Right lobe of liver (tissue), 6 donors: ENCODE data around the gene EPHX1. TPM values are rescaled to one million over a fixed set of nuclear protein-coding genes. Genes with fewer than 3 reads are reported as not detected.

Source experiments
- ATAC-seq, 4 donors: fragments of 200-7000 bp; cut with Tn5 transposase; one replicate each; pipeline ENCODE4 v1.9.1; 2020; ENCODE audit warnings: mild to moderate bottlenecking in 4 of 4, moderate library complexity in 4 of 4
- DNase-seq, 3 donors: peaks; one replicate each; pipeline ENCODE4 v3.0.0-alpha.2; 2020
- H3K27ac ChIP-seq, 3 donors: fragments of 200-600 bp; one replicate each; pipeline ENCODE4 v1.8.0; 2022
- H3K27me3 ChIP-seq, 2 donors: fragments of 200-600 bp; one replicate each; pipeline ENCODE4 v1.8.0; 2022
- H3K36me3 ChIP-seq, 4 donors: fragments of 200-600 bp; sonication (generic) in 1 of 4; one replicate each; pipeline versions ENCODE4 v1.5.1 to v1.8.0; 2017 to 2022; ENCODE audit warnings: control low read depth in 1 of 4
- H3K4me1 ChIP-seq, 4 donors: fragments of 200-600 bp; sonication (generic) in 1 of 4; one replicate each; pipeline versions ENCODE4 v1.5.1 to v1.8.0; 2017 to 2022; ENCODE audit warnings: control low read depth in 1 of 4
- H3K4me3 ChIP-seq, 3 donors: fragments of 200-600 bp; one replicate each; pipeline ENCODE4 v1.8.0; 2022
- H3K9me3 ChIP-seq, 4 donors: fragments of 200-600 bp; sonication (generic) in 1 of 4; one replicate each; pipeline versions ENCODE4 v1.5.1 to v1.8.0; 2017 to 2022; ENCODE audit warnings: control low read depth in 1 of 4
- CTCF ChIP-seq, 4 donors: fragments of 200-600 bp in 3 of 4; fragments of 450-650 bp in 1 of 4; IDR thresholded peaks; one replicate each; pipeline versions ENCODE4 v1.5.1 to v1.8.0; 2016 to 2022; ENCODE audit warnings: antibody characterized with exemption in 4 of 4, mild to moderate bottlenecking in 2 of 4
- POLR2A ChIP-seq: fragments of 450-650 bp; IDR thresholded peaks from one replicate; pipeline ENCODE4 v1.6.1; 2017; ENCODE audit warnings: antibody characterized with exemption, mild to moderate bottlenecking
- WGBS: methylation state at CpG from one replicate; pipeline ENCODE4 v1.1.6; 2018; ENCODE audit warnings: low coverage, low lambda C conversion rate; ENCODE audit not compliant: insufficient coverage; ENCODE audit errors: missing lambda C conversion rate; 5-methylcytosine and 5-hydroxymethylcytosine counted together
- intact Hi-C, 2 donors: fragments of 100-400 bp; cut with DNase I; formaldehyde crosslinking; loops; one replicate each; pipeline versions ENCODE4 v1.11.2 to v1.14.1; 2022
- total RNA-seq, 6 experiments: library from RNA; depleted of rRNA in 2 of 6; stranded (reverse); fragments of >200 nt in 2 of 6; fragmentation: NEBNext Ultra II Directional in 3 of 6; extraction: Animal tissue kit (Norgen Biotek cat#: 25700) in 3 of 6; gene quantifications; one replicate each; pipeline versions ENCODE4 v1.1.0 to v1.2.4, GENCODE V29; 2016 to 2023
- donor health status: DM: no; HTN: yes; CAD: no.
- donor health status: DM: no; HTN: no; CAD: no.
- donor health status: DM: no; HTN: no; CAD: no.
- donor health status: DM: no; HTN: yes; CAD: no.
- donor health status: DM: no; HTN: yes; CAD: no.

EPHX1 gene
- total RNA-seq, 6 experiments from 2014 or later = 331 to 4,402 (median 1,032) TPM

GRCh38 chr1:225762444-225762843, 47.5 kb upstream of the EPHX1 start:
- DNase-seq = peak in 1 of 3 donors; percentile 12
- WGBS = 59% methylated on average over 5 of the region's 5 CpGs
- no peak for ATAC-seq

DNA sequence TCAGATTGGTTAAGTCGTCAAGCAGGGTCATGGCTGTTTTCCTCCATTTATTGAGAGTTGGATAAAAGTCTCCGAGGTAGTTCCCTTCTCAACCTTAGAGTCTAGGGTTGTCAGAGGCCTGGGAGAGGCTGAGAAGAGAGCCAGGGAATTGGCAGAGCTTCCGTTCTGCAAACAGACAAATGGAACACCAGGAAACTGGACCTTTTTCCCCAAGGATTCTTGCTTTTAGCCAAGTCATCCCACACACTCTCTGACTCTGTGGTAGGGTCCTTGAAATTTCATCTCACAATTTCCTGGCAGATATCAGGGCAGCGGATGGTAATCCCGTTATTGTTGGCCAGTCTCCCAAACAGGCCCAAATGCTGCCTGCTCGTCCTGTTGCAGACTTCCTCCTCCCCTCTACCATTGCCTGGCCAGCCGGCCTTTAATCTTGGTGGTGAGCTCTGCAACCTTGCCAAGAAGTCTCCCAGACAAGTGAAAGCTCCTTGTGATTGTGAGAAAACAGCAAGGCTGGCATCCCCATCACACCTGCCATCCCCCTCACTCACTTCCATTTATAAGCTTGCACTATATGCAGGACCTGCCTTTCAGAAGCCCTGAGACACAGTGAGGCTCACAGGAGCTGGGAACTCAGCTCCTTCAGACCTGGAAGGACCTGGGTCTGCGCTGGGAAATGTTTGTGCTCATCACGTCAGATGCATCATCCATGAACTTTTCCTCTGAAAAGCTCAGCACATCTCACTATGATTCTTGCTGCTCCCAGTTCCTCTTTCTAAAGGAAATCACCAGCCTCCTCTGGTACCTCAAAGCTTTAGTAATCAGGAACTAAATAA, 46.0 kb upstream of the EPHX1 start:
- no peak overlapping the region for H3K27ac ChIP-seq
- intact Hi-C loops = no loop called here
- DNase-seq = peak in 1 of 3 donors; percentile 35

More at GRCh38 chr1:225762444-225762843, 47.5 kb upstream of the EPHX1 start:
- Histone ChIP-seq H3K4me3 (no peak overlapping the region), H3K4me1 (no peaks in the 10 kb centered on the region), H3K9me3 (no peaks in the 10 kb centered on the region), H3K27ac (no peak overlapping the region), H3K27me3 (no peaks in the 10 kb centered on the region), H3K36me3 (no peaks in the 10 kb centered on the region)
- no peak for TF ChIP-seq POLR2A
- no peak for TF ChIP-seq CTCF (IDR thresholded peaks at IDR 0.05)
- intact Hi-C loops = no loop called here

DNA sequence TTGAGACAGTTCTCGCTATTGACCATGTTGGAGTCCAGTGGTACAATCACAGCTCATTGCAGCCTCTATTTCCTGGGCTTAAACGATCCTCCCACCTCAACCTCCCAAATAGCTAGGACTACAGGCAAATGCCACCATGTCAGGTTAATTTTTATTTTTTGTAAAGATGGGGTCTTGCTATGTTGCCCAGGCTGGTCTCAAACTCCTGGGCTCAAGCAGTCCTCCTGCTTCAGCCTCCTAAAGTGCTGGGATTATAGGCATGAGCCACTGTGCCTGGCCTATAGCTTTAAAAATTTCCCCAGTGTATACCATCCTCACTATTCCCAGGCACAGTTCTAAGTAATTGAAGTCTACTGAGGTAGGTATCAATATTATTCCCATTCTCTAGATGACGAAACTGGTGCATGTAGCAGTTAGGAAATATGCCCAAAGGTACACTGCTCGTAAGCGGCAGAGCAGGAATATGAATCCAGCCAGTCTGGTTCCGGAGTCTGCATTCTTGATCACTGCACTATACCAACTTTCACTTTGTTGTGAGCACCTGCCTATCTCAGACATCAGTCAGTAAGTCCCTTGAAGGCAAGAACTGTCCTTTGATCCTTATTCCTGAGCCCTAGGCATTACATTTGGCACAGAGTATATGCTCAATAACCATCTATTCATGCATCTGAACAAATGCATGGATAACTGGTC, 43.8 kb upstream of the EPHX1 start:
- H3K27me3 ChIP-seq = no peaks in the 10 kb centered on the region
- H3K36me3 ChIP-seq = no peaks in the 10 kb centered on the region
- H3K27ac ChIP-seq = no peak overlapping the region
- H3K4me1 ChIP-seq = no peaks in the 10 kb centered on the region
- TF ChIP-seq POLR2A = no peak
- TF ChIP-seq CTCF (IDR thresholded peaks at IDR 0.05) = no peak
- H3K9me3 ChIP-seq = no peaks in the 10 kb centered on the region
- intact Hi-C loops = no loop called here
- H3K4me3 ChIP-seq = no peak overlapping the region
- 68% methylated on average over 3 of the region's 6 CpGs for WGBS
- ATAC-seq (no peak), DNase-seq (no peak)

More for the DNA sequence above, 46.0 kb upstream of the EPHX1 start:
- Histone ChIP-seq H3K9me3 (no peaks in the 10 kb centered on the region), H3K4me3 (no peak overlapping the region), H3K36me3 (no peaks in the 10 kb centered on the region), H3K27me3 (no peaks in the 10 kb centered on the region), H3K4me1 (no peaks in the 10 kb centered on the region)
- WGBS = 48% methylated on average over 4 of the region's 9 CpGs
- no peak for TF ChIP-seq CTCF (IDR thresholded peaks at IDR 0.05)
- TF ChIP-seq POLR2A = no peak
- ATAC-seq = peak; percentile 46 to 51 (median 50)

DNA sequence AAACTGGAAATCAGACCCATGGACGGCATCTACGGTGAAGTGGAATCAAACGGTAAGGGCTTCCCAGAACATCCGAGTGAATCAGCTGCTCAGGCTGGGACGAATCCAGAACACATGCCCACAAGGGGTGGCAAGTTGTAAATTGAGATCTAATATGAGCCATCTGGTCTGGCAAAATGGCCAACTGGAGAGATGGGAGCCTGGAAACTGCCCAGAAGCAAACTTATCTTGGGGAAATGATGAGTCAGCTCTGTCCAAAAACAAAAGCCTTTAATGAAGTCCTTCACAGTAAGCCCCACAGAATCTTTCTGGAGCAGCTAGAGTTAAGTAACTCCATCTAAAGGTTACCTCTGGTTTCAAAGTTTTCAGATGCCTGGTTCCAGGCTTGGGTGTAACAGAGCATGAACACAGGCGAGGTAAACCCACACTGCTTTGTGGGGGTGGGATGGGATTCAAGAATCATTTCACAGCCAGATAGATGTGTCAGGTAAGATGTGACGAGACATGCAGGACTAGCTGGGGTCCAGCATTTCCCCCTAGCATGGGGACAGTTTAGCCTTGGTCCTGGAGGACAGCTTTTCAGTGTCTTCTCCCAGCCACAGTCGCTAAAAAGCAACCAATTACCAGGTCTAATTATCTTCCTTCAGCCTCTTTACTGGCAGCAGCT, 42.8 kb upstream of the EPHX1 start:
- intact Hi-C loops = no loop called here
- Histone ChIP-seq H3K27me3 (no peaks in the 10 kb centered on the region), H3K27ac (no peak overlapping the region), H3K4me1 (peaks cover 0 to 2% (median 0%) of the 10 kb centered on the region in 4 donors), H3K36me3 (no peaks in the 10 kb centered on the region), H3K4me3 (no peak overlapping the region), H3K9me3 (no peaks in the 10 kb centered on the region)
- DNase-seq (no peak), ATAC-seq (no peak)
- WGBS = 63% methylated on average over 7 of the region's 8 CpGs
- no peak for TF ChIP-seq POLR2A
- no peak for TF ChIP-seq CTCF (IDR thresholded peaks at IDR 0.05)
